HG02588 (cell line): ENCODE measurements around the gene FIBCD1.

Source experiments
- ATAC-seq: cut with Tn5 transposase; IDR thresholded peaks from one replicate; pipeline ENCODE4 v1.9.1; 2021; ENCODE audit warnings: mild to moderate bottlenecking, moderate library complexity; ENCODE audit not compliant: unreplicated experiment

FIBCD1 gene

GRCh38 chr9:130937146-130938076, 1.6 kb downstream of the FIBCD1 start:
- ATAC-seq = no peak

DNA sequence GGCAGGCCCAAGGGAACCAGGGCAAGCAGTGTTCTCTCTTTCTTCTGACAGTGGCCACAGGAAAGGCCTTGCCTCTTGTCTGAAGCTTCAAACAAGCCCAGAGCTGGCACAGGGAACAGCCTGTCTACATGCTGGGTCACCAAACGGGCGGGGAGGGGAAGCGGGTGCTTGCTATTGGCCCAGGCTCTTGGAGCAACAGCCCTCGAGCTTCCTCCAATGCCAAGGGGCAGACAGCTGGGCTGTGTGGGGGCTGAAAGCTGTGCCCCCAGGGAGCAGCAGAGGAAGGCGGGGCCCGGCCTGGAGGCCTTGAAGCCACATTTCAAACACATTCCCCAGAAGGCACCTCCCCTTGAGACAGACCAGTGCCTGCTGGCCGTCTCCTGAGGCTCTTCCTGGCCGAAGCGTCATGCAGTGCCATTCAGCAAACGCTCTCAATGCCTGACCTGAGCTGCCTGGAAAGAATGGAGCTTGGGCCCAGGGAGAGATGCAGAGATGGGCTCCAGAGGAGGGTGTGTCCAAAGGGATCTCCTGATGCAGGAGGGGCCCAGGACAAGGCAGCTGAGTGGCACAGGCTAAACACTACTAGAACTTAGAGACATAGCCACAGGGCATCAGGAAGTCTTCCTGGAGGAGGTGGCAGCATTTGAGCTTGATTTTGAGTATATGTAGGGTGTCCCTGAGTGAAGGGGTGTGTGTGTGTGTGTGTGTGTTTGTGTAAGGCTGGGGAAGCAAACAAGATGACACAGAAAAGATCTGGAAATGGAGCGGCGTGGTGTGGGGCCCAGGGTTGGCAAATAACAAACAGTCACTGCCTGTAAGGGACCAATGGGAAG, 2.5 kb downstream of the FIBCD1 start:
- ATAC-seq = no peak

DNA sequence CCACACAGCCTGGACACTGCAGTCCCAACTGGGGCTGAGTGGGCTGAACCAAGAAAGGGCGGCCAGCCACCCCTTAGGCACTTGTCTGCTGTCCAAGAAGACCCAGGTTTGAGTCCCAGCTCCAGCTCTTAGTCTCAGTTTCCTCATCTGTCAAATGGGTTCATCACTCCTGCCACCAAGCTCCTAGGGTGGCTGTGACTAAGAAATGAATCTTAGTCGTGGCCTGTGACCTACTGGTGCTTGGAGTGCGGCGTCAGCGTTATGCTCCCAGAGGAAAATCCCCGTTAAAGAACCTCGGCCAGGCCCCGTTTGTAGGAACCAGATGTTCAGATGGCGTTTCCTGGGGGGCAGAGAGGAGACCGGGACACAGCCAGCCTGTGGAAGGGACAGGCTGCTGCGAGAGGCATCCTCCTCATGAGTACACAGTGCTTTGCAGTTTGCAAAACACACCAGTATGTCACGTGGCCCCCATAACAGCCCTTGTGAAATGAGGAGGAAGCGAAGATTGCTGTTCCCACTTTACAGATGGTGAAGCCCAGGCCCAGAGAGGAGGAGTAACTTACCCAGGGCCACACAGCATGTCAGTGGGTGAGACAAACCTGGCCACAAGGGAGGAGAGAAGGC, 3.3 kb downstream of the FIBCD1 start:
- no peak for ATAC-seq

GRCh38 chr9:130934702-130935647, 4.1 kb downstream of the FIBCD1 start:
- ATAC-seq = no peak

GRCh38 chr9:130934246-130934645, 4.8 kb downstream of the FIBCD1 start:
- ATAC-seq = no peak

DNA sequence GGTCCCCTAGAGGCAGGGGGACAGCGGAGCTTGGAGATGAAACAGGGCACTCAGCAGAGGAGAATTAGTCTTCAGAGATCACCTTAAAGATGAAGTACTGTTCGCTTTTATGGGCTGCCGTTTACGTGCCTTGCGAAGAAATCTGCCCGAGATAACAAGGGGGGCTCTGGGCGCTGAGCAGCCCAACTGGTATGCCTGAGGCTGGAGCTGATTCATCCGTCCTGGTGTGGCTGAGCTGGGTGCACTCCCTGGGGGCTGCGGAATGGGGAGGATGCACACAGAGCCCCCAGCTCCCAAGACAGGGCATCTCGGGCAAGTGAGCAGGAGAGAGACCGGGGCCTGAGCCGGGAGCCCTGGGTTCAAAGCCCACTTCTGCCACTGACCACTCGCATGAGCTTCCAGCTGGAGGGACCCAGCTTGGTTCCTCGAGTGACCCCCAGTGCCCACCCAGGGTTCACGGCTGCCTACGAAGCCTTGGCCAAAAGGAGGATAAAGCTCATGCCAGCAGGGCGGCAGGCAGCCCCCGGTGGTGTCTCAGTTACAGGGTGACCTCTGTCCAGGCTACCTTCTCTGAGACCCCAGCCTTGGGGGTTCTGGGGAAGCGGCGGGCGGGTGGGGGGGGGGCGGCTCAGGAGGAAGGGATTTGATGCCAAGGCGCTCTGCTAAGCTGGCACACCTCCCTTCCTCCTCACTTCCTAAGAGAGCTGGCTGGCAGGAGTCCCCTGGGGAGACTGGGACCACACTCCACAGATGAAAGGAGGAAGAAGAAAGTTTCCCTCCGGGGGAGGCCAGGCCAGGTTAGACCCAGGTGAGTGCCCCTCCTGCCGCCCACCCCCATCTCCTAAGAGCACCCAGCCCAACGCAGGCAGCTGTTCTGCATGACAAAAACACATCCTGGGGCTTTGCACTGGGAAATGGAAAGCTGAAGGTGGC, 5.7 kb downstream of the FIBCD1 start:
- ATAC-seq = no peak

GRCh38 chr9:130932255-130933079, 6.6 kb downstream of the FIBCD1 start:
- ATAC-seq = no peak

GRCh38 chr9:130931508-130932254, 7.4 kb downstream of the FIBCD1 start:
- no peak for ATAC-seq

DNA sequence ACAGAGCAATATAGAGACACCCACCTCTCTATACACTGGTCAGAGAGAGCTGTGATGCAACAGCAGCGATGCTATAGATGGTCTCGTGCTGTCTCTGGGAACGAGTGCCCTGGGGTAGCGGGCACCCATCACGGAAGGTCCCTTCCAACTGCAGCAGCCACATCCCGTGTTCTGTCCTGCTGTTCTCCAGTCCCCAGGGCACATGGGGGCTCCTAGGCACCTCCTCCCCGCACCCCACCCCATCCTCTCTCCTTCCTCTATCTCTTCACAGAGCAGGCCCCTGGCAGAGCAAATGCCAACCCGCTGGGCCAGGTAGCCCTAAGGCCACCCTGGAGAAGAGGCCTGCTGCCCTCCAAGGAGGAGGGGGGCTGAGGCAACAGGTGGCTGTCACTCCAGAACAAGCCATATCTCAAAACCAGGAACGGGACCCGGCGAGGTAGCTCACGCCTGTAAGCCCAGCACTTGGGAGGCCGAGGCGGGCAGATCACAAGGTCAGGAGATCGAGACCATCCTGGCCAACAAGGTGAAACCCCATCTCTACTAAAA, 8.2 kb downstream of the FIBCD1 start:
- ATAC-seq = no peak

DNA sequence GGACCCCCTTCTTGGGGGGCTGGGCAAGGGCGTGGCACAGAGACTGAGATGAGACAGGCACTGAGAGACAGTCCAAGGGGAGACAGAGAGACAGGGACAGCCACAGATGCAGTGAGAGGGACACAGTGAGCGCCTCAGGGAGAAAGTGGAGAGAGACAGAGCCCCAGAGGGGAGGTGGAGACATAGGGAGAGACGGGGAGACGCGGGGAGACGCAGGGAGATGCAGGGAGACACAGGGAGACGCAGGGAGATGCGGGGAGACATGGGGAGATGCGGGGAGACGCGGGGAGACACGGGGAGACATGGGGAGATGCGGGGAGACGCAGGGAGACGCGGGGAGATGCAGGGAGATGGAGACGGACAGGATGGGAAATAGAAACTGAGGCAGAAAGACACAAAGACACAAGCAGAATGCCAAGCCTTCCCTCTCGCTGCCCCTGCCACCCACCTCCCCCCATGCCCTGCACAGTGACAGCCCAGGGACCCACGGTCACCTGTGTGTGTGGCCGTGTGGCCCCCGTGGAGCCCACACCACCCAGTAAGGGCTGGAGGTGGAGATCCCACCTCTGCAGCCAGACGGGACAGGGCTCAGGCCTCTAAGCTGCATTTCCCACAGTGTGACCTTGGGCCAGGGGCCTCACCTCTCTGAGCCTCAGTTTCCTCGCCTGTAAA, 8.8 kb downstream of the FIBCD1 start:
- no peak for ATAC-seq

DNA sequence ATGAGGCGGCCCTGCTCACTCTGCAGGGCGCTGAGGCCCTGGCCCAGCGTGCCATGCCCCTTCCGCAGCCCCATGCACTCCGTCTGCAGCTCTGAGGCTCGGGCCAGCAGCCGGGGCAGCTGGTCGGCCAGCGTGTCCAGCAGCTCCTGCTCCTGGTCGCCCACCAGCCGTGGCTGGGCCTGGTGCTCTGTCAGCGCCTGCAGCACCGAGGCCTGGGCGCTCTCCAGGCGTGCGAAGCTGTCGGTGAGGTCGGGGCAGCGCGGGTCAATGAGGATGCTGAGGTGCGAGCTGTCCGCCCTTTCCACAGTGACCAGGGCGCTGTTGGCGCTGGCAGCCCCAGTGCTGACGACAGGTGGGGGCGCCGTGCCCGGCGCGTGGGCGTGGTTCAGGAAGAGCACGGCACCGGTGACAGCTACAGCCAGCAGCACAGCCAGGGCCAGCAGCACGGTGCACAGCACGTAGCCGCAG, 9.4 kb downstream of the FIBCD1 start:
- no peak for ATAC-seq

DNA sequence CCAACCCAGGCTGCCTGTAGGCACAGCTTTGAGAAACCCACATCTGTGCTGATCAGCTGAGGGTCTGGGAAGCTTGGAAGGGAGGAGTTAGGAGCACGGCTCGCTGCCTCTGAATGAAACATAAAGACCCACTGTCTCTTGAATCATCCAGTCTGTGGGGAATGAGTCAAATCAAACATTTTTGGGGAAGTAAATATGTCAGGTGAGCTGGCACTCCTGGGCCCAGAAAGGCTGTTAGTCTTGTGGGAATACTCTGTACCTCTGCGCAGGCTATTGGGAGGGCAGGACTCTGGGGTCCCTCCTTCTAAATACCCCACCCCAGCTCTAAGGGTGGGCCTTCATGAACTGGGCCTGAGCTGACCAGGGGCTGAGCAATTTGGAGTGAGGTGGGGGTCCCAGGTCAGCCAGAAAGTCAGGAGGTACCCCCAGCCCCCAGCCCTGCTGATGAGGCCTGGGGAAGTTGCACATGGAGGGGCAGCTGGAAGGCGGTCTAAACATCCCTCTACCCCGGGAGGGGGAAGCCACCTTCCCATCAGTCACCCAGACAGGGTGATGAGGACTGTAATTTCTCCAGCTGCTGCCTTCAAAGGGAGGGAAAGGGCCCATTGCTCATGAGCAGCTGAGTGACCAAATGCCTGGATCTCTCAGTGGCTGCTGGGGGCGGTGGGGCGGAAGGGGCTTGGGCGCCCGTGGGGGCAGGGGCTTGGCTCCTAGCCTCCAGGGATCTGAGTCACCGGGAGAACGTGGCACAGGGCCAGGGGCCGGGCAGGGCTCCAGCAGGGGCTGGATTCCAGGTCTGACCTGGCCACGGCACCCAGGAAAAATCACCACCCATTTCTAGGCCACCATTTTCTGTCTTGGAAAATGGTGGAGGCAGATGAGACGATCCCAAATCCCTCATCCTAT, 10.8 kb downstream of the FIBCD1 start:
- no peak for ATAC-seq

DNA sequence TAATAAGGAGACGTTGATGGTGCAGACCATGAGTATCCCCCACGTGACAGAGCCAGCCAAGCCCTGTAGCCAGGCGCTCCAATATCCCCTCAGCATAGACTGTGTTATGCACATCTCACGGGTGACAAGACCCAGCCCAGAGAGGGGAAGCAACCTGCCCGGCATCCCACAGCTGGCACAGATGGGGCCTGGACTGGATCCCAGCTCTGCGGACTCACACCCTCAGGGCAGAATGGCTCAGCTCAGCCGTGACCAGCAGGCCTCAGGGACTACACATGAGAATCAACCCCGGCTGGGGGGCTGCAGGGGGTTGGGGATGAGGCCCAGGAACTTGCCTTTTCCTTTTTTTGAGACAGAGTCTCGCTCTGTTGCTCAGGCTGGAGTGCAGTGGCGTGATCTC, 11.7 kb downstream of the FIBCD1 start:
- no peak for ATAC-seq

DNA sequence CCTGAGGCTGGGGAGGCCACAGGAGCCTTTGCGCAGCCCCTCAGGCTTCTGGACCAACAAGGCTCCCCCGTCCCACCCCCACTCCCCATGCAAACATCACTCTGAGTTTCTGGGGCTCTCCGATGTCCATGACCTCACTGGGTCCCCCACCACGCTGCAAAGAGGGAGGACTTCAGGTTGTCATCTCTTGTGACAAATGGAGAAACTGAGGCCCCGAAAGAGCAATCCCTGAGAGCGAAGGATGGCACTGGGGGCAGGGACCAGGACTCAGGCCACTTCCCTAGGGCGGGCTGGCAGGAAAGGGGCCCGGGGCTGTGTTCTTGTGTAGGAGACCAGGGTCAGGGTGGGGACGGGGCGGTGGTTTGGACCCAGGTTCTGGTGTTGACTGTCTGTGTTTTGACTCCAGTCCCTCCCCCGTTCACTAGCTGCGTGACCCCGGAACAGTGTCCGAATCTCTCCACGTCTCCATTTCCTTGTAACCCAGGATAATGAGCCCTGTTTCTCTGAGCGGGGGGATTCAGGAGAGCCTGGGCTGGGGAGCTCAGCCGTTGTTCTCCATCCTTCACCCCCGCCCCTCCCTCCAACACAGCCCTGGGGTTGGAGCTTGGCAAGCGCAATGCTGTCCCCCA, 13.9 kb downstream of the FIBCD1 start:
- no peak for ATAC-seq

GRCh38 chr9:130924448-130924788, 14.6 kb downstream of the FIBCD1 start:
- no peak for ATAC-seq
